HEK293 (cell line): ENCODE results near the gene IMMP2L.

Experiments
- CTCF ChIA-PET: fragments of 350-600 bp; formaldehyde crosslinking; extraction: SDS; loops from one replicate; lab custom pipeline; 2021; ENCODE audit warnings: antibody characterized with exemption; lab: Yijun Ruan, JAX
- POLR2A ChIA-PET: fragments of 300-600 bp; formaldehyde crosslinking; extraction: SDS; loops from one replicate; lab custom pipeline; 2020; ENCODE audit warnings: antibody characterized with exemption, inconsistent platforms; lab: Yijun Ruan, JAX
- H3K27ac ChIP-seq: fragments of 200-500 bp; sonication (Bioruptor generic); 2 replicates; pipeline ENCODE4 v1.5.1; 2014; ENCODE audit warnings: low read depth, low read length, control low read depth, inconsistent platforms; ENCODE audit errors: extremely low read depth
- H3K36me3 ChIP-seq, 2 experiments: fragments of 200-500 bp in 1 of 2; sonication (Bioruptor generic) in 1 of 2; 1 replicate in 1 of 2; 2 replicates in 1 of 2; pipeline ENCODE4 v1.5.1; 2014 to 2017; ENCODE audit warnings: inconsistent platforms in 2 of 2, low read length in 2 of 2; ENCODE audit not compliant: control insufficient read depth in 2 of 2, insufficient read depth in 1 of 2
- H3K4me1 ChIP-seq: fragments of 200-500 bp; sonication (Bioruptor generic); 2 replicates; pipeline ENCODE4 v1.5.1; 2014; ENCODE audit warnings: mild to moderate bottlenecking, low read length, inconsistent platforms; ENCODE audit not compliant: control insufficient read depth, insufficient read depth
- H3K4me3 ChIP-seq: 2 replicates; pipeline ENCODE4 v1.5.1; 2011; ENCODE audit warnings: low read depth, mild to moderate bottlenecking, control low read depth, low read length, moderate library complexity
- H3K9me3 ChIP-seq: fragments of 200-500 bp; sonication (Bioruptor generic); 2 replicates; pipeline ENCODE4 v1.5.1; 2014; ENCODE audit warnings: low read depth, low read length, inconsistent platforms; ENCODE audit not compliant: control insufficient read depth, insufficient read depth
- EGR2 ChIP-seq: fragments of 450-650 bp; formaldehyde crosslinking; IDR thresholded peaks from 2 replicates; pipeline ENCODE4 v1.5.1; 2016; ENCODE audit warnings: low read depth, missing biosample characterization, missing genetic modification characterization
- ZBTB48 ChIP-seq: fragments of 450-650 bp; formaldehyde crosslinking; IDR thresholded peaks from 2 replicates; pipeline ENCODE4 v1.5.1; 2016; ENCODE audit warnings: missing biosample characterization, missing genetic modification characterization
- ZIC2 ChIP-seq: fragments of 450-650 bp; formaldehyde crosslinking; IDR thresholded peaks from 2 replicates; pipeline ENCODE4 v1.5.1; 2016; ENCODE audit warnings: missing biosample characterization, missing genetic modification characterization
- ZNF112 ChIP-seq: fragments of 450-650 bp; formaldehyde crosslinking; IDR thresholded peaks from 2 replicates; pipeline ENCODE4 v1.5.0; 2017; ENCODE audit warnings: missing biosample characterization, missing genetic modification characterization
- ZNF19 ChIP-seq: fragments of 450-650 bp; formaldehyde crosslinking; IDR thresholded peaks from 2 replicates; pipeline ENCODE4; 2016; ENCODE audit warnings: missing biosample characterization, missing genetic modification characterization, low read depth
- ZNF23 ChIP-seq: fragments of 450-650 bp; formaldehyde crosslinking; IDR thresholded peaks from 2 replicates; pipeline ENCODE4 v1.5.1; 2016; ENCODE audit warnings: missing biosample characterization, missing genetic modification characterization, borderline replicate concordance
- ZNF366 ChIP-seq: fragments of 450-650 bp; formaldehyde crosslinking; conservative IDR thresholded peaks from 2 replicates; pipeline ENCODE4 v1.5.1; 2016; ENCODE audit warnings: missing biosample characterization, missing genetic modification characterization
- ZNF394 ChIP-seq: fragments of 450-650 bp; formaldehyde crosslinking; IDR thresholded peaks from 2 replicates; pipeline ENCODE4 v1.5.1; 2016; ENCODE audit warnings: missing biosample characterization, missing genetic modification characterization, mild to moderate bottlenecking, moderate library complexity, borderline replicate concordance
- ZNF521 ChIP-seq: fragments of 450-650 bp; formaldehyde crosslinking; IDR thresholded peaks from 2 replicates; pipeline ENCODE4 v1.5.1; 2017; ENCODE audit warnings: missing biosample characterization, mild to moderate bottlenecking, missing genetic modification characterization
- ZNF585B ChIP-seq: fragments of 450-650 bp; formaldehyde crosslinking; IDR thresholded peaks from 2 replicates; pipeline ENCODE4 v1.5.1; 2016; ENCODE audit warnings: missing biosample characterization, missing genetic modification characterization
- TF ChIP-seq, protein P1 (sequence below): fragments of 450-650 bp; formaldehyde crosslinking; IDR thresholded peaks from 2 replicates; pipeline ENCODE4 v1.5.1; 2016; ENCODE audit warnings: missing biosample characterization, missing genetic modification characterization, borderline replicate concordance
- TF ChIP-seq, protein P2 (sequence below): fragments of 450-650 bp; formaldehyde crosslinking; IDR thresholded peaks from 2 replicates; pipeline ENCODE4 v1.5.0; 2017; ENCODE audit warnings: missing biosample characterization, missing genetic modification characterization, borderline replicate concordance
- TF ChIP-seq, protein P3 (sequence below): fragments of 450-650 bp; formaldehyde crosslinking; IDR thresholded peaks from 2 replicates; pipeline ENCODE4 v1.5.1; 2016; ENCODE audit warnings: missing biosample characterization, missing genetic modification characterization
- TF ChIP-seq, protein P4 (sequence below): fragments of 450-650 bp; formaldehyde crosslinking; optimal IDR thresholded peaks from 2 replicates; pipeline ENCODE3; 2016; ENCODE audit warnings: missing biosample characterization, mild to moderate bottlenecking, missing genetic modification characterization

Gene IMMP2L

DNA sequence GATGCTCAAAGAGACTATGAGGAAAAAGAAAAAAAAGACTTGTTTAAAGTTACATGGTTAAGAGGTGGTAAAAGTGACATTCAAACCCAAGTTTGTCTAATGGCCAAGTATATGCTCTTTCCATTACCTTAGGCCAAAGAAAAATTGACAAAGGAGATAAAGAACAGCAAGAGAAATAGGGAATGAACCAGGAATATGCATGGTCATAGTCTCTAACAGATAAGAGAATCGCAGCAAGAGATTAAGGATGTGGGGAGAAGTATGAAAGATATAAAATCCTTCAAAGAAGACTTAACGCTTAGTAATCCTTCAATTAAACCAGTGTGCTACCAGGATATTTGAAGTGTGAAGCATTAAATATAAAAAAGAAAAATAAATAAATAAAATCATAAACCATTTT lies 494.6 kb downstream of the IMMP2L start (continued):
- TF ChIP-seq, protein P1, sequence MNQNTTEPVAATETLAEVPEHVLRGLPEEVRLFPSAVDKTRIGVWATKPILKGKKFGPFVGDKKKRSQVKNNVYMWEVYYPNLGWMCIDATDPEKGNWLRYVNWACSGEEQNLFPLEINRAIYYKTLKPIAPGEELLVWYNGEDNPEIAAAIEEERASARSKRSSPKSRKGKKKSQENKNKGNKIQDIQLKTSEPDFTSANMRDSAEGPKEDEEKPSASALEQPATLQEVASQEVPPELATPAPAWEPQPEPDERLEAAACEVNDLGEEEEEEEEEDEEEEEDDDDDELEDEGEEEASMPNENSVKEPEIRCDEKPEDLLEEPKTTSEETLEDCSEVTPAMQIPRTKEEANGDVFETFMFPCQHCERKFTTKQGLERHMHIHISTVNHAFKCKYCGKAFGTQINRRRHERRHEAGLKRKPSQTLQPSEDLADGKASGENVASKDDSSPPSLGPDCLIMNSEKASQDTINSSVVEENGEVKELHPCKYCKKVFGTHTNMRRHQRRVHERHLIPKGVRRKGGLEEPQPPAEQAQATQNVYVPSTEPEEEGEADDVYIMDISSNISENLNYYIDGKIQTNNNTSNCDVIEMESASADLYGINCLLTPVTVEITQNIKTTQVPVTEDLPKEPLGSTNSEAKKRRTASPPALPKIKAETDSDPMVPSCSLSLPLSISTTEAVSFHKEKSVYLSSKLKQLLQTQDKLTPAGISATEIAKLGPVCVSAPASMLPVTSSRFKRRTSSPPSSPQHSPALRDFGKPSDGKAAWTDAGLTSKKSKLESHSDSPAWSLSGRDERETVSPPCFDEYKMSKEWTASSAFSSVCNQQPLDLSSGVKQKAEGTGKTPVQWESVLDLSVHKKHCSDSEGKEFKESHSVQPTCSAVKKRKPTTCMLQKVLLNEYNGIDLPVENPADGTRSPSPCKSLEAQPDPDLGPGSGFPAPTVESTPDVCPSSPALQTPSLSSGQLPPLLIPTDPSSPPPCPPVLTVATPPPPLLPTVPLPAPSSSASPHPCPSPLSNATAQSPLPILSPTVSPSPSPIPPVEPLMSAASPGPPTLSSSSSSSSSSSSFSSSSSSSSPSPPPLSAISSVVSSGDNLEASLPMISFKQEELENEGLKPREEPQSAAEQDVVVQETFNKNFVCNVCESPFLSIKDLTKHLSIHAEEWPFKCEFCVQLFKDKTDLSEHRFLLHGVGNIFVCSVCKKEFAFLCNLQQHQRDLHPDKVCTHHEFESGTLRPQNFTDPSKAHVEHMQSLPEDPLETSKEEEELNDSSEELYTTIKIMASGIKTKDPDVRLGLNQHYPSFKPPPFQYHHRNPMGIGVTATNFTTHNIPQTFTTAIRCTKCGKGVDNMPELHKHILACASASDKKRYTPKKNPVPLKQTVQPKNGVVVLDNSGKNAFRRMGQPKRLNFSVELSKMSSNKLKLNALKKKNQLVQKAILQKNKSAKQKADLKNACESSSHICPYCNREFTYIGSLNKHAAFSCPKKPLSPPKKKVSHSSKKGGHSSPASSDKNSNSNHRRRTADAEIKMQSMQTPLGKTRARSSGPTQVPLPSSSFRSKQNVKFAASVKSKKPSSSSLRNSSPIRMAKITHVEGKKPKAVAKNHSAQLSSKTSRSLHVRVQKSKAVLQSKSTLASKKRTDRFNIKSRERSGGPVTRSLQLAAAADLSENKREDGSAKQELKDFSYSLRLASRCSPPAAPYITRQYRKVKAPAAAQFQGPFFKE (tag by site-specific recombination): no peak

DNA sequence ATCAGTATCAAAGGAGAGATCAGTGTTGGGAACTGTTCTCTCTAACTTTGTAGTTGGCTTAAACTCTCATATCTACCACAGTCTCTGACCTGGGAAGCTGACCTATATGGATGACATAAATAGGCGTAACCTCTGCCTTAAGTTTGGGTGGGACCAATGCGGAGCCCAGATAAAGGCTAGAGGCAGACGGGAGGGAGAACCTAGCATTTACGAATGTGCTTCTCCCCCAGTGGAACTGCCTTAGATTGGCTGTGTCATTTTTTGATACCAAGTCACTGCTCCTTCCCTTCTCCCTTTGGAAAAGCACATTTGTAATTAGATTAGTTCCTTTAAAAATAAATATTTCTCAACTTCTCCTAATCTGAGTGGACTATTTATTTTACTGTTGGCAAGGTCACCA lies 495.0 kb downstream of the IMMP2L start:
- CTCF ChIA-PET: no interaction called here
- no peaks in the 10 kb centered on the region for H3K4me1 ChIP-seq
- TF ChIP-seq ZIC2 (tag by site-specific recombination): no peak
- no peak for TF ChIP-seq ZNF19 (tag by site-specific recombination)
- no peak for TF ChIP-seq ZNF521 (tag by site-specific recombination)
- TF ChIP-seq ZNF394 (tag by site-specific recombination): no peak
- TF ChIP-seq ZBTB48 (tag by site-specific recombination): no peak
- TF ChIP-seq, protein P2, sequence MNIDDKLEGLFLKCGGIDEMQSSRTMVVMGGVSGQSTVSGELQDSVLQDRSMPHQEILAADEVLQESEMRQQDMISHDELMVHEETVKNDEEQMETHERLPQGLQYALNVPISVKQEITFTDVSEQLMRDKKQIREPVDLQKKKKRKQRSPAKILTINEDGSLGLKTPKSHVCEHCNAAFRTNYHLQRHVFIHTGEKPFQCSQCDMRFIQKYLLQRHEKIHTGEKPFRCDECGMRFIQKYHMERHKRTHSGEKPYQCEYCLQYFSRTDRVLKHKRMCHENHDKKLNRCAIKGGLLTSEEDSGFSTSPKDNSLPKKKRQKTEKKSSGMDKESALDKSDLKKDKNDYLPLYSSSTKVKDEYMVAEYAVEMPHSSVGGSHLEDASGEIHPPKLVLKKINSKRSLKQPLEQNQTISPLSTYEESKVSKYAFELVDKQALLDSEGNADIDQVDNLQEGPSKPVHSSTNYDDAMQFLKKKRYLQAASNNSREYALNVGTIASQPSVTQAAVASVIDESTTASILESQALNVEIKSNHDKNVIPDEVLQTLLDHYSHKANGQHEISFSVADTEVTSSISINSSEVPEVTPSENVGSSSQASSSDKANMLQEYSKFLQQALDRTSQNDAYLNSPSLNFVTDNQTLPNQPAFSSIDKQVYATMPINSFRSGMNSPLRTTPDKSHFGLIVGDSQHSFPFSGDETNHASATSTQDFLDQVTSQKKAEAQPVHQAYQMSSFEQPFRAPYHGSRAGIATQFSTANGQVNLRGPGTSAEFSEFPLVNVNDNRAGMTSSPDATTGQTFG: no peak
- TF ChIP-seq, protein P3, sequence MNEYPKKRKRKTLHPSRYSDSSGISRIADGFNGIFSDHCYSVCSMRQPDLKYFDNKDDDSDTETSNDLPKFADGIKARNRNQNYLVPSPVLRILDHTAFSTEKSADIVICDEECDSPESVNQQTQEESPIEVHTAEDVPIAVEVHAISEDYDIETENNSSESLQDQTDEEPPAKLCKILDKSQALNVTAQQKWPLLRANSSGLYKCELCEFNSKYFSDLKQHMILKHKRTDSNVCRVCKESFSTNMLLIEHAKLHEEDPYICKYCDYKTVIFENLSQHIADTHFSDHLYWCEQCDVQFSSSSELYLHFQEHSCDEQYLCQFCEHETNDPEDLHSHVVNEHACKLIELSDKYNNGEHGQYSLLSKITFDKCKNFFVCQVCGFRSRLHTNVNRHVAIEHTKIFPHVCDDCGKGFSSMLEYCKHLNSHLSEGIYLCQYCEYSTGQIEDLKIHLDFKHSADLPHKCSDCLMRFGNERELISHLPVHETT: no peak
- TF ChIP-seq EGR2: no peak
- TF ChIP-seq ZNF112 (tag by site-specific recombination): no peak
- TF ChIP-seq ZNF366 (tag by site-specific recombination): no peak
- TF ChIP-seq, protein P4, sequence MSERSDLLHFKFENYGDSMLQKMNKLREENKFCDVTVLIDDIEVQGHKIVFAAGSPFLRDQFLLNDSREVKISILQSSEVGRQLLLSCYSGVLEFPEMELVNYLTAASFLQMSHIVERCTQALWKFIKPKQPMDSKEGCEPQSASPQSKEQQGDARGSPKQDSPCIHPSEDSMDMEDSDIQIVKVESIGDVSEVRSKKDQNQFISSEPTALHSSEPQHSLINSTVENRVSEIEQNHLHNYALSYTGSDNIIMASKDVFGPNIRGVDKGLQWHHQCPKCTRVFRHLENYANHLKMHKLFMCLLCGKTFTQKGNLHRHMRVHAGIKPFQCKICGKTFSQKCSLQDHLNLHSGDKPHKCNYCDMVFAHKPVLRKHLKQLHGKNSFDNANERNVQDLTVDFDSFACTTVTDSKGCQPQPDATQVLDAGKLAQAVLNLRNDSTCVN (tag by site-specific recombination): no peak
- no peak overlapping the region for H3K4me3 ChIP-seq
- H3K27ac ChIP-seq: no peak overlapping the region
- POLR2A ChIA-PET: no interaction called here
- H3K9me3 ChIP-seq: no peaks in the 10 kb centered on the region
- H3K36me3 ChIP-seq: no peaks in the 10 kb centered on the region

DNA sequence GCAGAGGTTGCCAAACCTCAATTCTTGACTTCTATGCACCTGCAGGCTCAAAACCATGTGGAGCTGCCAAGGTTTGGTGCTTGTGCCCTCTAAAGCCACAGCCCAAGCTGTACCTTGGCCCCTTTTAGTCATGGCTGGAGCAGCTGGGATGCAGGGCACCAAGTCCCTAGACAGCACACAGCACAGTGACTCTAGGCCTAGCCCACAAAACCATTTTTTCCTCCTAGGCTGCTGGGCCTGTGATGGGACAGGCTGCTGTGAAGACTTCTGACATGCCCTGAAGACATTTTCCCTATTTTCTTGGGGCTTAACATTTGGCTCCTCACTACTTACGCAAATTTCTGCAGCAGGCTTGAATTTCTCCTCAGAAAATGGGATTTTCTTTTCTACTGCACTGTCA lies 499.1 kb downstream of the IMMP2L start:
- Histone ChIP-seq H3K4me3 (no peak overlapping the region), H3K27ac (no peak overlapping the region), H3K9me3 (no peaks in the 10 kb centered on the region), H3K4me1 (no peaks in the 10 kb centered on the region), H3K36me3 (no peaks in the 10 kb centered on the region)
- POLR2A ChIA-PET: no interaction called here
- CTCF ChIA-PET: no interaction called here
- TF ChIP-seq ZNF23 (tag by site-specific recombination): no peak
- peak; percentile 92 for TF ChIP-seq ZNF585B
